Renal cortical epithelial cell (primary cell): ENCODE measurements around the gene CTSH. TPM values are rescaled to one million over a fixed set of nuclear protein-coding genes. Genes with fewer than 3 reads are reported as not detected.
A peak's percentile ranks its signal among the peaks of the same experiment; 100 is the strongest.
"Not testable (repeated sequence)": the region's sequence is repeated elsewhere in the genome, so short reads cannot be mapped to it uniquely, and the experiment has no call there.

Source experiments
- DNase-seq: peaks from one replicate; pipeline ENCODE4 v3.0.0-alpha.2; 2011; ENCODE audit warnings: low read depth
- total RNA-seq: library from RNA; depleted of rRNA; stranded (reverse); fragments of >200 nt; gene quantifications from 2 replicates; pipeline ENCODE4 v1.2.3, GENCODE V29; 2014

Gene CTSH
- total RNA-seq, 1 donor from 2014 or later, result 103 TPM

DNA sequence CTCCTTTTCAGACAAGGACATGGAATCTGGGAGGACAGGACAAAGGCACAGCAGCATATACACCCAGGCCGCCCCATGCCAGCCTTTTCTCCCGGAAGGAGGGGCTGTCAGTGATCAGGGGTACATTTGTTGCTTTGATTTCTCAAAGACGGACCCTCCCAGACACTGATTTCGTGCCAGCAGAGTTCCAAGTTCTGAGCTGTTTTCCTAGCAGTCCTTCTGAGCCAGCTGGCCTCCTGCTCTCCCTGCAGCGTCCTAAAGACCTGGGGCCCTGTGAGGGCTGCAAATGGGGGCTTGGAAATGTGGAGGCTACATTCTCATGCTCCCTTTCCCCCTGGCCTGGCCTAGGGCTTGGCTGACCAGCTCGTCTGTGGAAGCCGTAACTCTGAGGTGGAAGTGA is 22.3 kb downstream of the CTSH start:
- no peak for DNase-seq

DNA sequence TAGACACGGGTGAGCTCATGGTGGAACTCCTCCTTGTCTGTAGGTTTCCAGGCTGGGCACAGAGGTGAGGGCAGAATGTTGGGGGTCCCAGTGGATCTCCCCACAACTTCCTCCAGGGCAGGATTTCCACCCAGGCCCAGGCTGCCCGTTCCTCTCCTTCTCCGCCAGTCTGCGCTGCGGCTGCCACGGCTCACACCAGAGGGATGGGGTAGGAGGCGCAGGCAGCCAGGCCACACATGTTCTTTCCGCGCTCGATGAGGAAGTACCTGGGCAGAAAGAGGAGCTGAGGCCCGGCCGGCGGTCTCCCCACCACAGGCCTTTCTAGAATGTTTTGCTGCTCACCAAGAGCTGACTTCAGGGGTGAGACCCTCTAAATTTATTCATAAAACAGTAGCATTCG is 22.9 kb downstream of the CTSH start:
- DNase-seq, result no peak

DNA sequence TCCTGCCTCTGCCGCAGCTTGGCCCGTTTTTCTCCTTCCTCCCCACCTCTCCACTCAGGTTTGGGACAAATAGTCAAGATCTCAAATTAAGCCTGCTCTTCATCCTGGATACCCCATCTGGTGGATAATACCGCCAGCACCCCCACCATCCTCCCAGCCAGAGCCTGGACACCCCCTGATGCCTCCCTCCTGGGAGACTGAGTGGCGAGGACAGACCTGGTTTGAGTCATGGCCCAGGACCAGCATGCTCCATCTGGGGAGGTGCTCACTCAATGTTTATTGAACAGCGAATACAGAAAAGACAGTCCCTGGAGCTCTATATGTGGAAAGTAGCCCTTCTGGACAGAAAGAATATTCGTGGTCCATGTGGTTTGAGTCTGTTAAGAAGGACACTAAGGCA is 23.3 kb downstream of the CTSH start:
- no peak for DNase-seq

DNA sequence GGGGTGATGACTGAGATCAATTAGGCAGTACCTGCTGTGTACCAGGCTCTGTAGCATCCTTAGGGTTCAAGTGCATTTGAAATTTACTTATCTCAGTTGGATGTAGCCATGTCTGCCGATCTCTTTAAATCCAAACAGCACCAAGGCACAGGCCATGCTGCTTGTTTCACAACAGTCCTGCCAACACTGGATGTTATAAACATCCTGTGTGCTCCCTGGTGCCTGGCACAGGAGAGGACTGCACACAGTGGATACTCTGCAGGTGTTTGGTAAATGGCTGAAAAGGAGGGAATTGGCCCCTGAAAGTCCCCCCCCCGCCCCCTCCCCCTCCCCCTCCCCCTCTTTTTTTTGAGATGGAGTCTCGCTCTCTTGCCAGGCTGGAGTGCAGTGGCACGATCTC is 27.0 kb downstream of the CTSH start:
- DNase-seq, result no peak

DNA sequence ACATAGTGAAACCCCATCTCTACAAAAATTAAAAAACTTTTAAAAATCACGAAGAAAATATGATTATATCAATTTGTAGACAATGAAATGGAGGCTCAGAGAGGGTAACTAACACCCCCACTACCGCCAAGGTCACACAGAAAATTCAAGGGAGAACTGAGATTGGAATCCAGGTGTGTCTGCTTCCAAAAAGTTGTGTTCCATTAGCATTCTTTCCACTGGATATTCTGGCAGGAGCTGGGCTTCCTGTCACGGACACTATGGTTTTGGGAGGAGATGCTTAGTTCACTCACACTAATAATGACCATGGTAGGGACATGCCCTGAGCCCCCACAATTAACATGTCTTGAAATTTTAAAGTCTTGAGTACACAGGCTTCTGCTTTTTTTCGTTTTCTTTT is 28.8 kb downstream of the CTSH start:
- no peak for DNase-seq

DNA sequence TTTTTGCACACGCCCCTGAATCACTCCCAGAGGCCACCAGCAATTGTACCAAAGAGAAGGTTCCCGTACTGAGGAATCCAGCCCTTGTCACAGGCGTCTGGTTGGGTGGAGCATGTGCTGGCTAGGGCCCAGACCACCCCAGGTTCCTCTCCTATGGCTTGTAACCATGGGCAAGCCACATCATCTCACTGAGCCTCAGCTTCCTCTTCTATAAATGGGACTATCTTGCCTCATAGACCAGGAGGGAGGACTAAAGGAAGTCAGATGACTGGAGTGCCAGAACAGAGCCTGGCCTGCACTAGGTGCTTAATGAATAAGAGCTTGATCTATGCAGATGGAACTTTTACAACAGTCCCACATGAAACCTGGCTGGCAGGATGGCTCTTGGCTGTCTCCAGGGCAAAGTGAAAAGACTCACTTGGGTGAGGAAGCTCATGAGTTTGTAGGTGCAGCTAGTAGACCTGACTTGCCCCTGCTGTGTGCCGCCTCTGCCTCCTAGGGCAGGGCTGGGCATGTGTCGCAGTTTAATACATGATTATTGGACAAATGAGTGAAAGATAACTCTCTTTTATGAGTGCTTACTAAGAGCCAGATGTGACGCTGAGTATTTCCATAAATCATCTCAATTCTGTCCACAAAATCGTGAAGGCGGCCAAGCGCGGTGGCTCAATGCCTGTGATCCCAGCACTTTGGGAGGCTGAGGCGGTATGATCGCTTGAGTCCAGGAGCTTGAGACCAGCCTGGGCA is 29.3 kb downstream of the CTSH start:
- no peak for DNase-seq

DNA sequence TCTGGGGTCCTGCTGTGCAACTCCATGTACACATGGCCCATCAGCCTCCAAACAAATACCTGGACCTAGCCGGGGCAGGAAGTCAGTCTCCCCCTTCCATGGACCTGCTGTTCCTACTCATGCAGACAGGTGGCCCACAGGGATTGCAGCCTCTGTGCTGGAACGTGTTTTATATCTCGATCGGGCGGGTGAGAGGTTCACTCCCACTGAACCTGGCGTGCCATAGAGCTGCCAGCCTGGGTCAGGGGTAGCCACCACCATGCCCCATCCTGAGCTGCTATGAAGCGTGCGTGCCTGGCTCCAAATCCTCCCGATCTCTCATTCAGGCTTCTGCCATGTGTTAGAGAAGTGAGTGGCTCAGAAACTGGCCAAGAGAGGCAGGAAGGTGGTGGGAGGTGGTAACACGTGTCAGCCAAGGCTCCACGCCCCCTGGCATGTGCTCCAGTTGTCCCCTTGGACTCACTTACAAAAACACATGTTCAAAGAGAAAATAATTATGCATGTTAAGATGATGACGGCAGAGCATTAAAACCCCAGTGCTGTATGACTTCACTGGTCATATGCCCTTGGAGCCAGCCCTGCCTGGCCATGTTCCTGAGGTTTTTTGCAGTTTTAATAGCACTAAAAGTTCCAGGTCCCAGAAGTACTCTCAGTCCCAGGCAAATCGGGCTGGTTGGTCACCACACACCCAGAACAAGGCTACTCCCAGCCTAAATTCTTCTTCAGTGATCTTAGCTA is 30.6 kb downstream of the CTSH start:
- DNase-seq, result peak; percentile 38

DNA sequence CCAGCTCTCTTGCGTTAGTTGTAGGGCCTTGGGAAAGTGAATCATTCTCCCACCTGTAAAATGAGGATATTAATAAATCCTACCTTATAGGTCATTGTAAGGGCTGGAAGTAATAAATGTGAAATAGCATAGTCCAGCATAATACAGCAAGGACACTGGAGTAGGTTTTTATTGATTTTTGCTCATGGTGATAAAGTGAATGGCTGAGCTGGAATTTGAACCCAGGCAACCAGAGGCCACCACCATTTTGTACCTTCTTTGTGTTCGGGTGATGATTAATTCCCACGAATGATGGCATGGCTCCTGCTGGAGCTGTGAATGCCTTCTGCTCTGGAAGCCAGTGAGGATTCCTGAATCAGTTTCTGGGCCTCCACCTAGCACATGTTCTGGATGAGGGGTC is 31.8 kb downstream of the CTSH start:
- DNase-seq, result no peak

DNA sequence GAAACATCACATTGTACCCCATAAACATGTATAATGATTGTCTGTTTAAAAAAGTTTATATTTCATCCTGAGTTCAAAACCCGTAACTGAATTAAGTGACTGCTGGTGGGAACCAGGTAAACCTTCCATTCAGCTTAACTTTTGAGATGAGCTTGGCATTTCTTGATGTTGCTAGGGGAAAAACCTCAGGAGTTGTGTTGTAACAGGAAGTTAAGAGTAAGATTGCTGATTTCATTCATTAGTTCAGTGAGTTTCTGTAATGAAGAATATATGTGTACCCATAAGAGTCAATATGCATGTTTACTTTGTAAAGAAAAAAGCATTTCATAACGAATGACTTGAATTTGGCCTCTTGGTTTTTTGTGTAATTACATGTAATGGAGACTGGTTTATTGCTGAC is 32.5 kb downstream of the CTSH start:
- no peak for DNase-seq

DNA sequence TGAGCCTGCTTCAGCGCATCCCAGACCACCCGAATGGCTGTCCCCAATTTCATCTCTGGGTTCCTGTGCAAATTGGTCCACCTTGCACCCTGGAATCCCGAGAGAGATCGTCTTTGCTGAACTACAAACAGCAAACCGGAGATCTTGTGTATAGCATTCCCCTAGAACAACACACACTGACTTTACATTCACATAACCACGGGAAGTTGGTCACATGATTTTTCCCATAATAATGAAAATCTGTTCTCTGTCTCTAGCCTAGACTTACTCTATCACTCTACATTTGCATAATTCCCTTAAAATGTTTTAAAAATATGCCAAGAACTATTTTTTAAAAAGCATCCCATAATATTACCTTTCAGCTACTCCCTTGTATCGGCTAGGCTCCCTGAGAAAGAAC is 34.6 kb downstream of the CTSH start:
- DNase-seq, result no peak

DNA sequence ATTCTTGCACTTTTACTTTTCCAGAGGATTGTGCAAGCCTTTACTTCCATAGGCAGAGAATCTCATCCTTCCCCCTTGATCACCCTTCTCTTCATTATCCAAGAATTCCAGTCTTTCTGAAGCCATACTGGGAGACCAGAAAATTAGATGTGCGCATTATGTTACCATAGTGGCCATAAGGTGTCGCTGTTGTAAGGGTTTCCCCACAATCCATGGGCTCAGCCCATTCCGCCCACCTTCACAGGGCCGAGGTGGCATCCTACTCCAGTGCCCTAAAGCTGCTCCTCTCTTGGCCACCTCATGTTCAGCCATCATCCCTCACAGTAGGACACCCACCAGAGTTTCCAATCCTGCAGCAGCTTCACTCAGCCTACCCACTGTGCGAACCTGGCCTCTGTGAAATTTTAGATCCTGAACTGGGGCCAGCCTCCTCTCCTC is 35.0 kb downstream of the CTSH start:
- peak; percentile 30 for DNase-seq

DNA sequence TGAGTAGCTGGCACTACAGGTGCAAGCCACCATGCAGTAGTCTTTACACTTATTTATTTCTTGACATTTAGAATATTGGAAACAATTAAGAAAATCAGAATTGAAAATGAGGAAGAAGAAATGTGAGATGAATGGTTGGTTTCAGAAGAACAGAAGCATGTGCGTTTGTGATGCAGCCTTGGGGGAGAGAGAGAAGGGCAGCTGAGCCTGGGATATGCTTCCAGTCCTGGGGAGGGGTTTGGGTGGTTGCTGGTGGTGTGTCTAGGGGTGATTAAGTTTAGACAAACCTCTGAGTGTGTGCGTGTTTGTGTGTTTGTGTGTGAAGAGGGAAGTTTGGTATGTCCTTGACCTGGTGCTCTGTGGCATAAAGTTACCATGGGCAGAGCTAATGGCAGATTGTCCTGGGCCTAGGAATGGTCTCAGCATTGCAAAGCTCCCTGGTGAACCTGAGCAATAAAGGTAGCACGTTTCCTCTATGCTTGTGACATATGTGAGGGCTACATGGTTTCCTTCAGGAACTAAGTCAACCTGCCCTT is 35.6 kb downstream of the CTSH start:
- no peak for DNase-seq

DNA sequence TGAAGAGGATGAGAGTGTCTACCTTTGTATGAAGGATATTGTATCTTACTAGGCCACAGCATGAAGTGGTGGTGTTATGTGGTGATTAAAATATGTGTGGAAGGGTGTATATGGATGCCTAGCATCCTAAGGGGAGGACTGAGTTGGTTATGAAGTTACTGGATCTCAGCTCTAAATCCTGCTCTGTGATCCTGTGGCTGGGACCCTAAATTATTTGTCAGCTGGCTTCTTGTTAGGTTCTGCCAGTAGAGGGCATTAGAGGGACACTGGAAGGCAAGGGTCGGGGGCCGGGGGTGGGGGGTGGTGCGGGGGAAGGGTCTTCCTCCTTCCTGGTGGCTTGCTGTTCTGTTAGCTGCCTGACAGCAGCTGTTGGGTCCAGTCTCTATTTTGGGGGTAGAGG is 37.3 kb downstream of the CTSH start:
- DNase-seq, result no peak

DNA sequence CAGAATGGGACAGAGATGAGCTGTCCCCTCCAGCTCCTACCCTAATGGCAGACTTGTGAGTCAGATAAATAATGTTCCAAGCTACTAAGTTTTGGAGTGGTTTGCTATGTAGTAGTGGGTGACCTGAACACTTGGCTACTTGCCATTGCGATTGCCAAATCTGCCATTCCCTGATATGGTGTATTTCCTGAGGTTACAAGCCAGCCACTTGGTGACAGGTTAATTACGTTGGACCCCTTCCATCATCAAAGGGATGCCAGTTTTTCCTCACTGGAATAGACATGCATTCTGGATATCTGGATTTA is 38.6 kb downstream of the CTSH start:
- peak; percentile 91 for DNase-seq

DNA sequence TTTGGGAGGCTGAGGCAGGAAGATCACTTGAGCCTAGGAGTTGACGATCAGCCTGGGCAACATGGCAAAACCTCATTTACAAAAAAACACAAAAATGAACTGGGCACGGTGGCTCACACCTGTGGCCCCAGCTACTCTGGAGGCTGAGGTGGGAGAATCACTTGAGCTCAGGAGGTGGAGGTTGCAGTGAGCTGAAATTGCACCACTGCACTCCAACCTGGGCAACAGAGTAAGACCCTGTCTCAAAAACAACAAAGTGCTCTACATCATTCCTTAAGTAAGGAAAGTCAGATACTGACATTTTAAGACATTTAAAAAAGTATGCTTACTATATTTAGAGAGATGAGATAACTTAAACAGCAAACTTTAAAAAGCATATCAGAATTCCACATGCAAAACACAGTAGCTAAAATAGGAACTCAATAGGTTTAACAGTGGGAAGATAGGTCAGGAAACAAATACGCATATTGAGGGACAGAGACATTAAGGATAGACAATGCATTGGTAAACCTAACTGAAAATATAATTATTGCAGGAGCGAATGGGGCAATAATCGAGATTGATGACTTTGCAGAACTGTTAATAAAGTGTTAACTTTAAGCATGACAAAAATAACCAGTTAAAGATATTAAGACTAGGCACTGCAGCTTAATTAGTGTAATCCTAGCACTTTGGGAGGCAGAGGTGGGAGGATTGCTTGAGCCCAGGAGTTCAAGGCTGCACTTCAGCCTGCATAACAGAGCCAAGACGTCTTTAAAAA is 40.1 kb downstream of the CTSH start:
- DNase-seq, result no peak

DNA sequence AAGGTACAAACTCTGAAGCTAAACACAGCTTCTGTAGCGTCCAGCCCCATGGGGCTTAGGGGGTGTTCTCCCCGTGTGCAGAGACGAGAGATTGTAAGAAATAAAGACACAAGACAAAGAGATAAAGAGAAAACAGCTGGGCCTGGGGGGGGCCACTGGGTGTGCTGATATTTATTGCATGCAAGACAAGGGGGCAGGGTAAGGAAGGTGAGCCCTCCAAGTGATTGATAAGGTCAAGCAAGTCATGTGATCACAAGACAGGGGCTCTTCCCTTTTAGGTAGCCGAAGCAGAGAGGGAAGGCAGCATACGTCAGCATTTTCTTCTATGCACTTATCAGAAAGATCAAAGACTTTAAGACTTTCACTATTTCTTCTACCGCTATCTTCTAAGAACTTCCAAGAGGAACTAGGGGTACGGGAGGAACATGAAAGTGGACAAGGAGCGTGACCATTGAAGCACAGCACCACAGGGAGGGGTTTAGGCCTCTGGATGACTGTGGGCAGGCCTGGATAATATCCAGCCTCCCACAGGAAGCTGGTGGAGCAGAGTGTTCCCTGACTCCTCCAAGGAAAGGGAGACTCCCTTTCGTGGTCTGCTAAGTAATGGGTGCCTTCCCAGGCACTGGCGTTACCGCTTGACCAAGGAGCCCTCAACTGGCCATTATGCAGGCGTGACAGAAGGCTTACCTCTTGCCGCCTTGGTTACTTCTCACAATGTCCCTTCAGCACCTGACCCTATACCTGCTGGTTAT is 42.4 kb downstream of the CTSH start:
- DNase-seq, result peak; percentile 47

DNA sequence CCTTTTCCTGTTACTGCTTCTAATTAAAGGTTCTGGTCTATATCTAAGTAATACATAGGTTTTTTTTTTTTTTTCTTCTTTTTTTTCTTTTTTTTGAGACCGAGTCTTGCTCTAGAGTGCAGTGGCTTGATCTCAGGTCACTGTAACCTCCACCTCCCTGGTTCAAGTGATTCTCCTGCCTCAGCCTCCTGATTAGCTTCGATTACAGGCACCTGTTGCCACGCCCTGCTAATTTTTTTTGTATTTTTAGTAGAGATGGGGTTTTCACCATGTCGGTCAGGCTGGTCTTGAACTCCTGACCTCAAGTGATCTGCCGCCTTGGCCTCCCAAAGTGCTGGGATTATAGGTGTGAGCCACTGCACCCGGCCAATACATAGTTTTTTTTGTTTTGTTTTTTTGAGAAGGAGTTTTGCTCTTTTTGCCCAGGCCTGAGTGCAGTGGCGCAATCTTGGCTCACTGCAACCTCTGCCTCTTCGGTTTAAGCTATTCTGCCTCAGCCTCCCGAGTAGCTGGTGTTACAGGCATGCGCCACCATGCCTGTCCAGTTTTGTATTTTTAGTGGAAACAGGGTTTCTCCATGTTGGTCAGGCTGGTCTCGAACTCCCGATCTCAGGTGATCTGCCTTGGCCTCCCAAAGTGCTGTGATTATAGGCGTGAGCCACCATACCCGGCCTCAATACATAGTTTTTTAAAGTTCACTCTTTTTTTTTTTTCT is 43.9 kb downstream of the CTSH start:
- not testable (repeated sequence) for DNase-seq

DNA sequence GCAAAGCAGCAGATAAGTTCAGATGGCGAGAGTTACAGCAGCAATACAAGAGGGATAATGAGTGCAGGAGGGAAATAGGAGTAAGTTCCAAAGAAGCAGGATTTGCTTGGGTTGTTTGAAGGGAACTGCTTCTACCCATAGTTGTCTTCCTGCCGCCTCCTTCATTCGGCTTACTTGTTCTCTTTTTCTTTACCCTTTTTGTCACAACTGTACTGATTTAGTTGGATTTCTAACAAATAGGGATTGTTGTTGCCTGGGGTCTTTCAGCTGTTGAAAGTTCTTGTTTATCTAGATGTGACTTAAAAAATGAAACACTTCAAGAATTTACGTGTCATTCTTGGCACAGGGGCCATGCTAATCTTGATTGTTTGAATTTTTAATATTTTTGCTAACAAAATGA is 46.3 kb downstream of the CTSH start:
- DNase-seq, result no peak

DNA sequence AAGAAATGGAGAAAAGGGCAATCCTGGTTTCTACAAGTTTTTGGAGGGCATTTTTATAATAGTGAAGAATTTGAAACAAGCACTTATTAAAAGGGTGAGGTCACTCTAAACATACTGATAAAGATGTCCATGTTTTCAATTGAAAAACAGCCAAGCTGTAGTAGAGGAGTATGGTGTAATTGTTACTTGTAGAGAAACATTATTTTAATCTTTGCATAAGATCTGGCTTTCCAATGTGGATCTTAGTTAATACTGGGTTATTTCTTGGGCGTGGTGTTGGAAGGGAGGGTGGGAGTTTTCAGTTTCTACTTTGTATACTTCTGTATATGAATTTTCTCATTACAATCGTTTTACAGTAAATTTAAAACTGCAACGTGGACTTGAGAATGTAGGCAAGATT is 49.4 kb downstream of the CTSH start:
- no peak for DNase-seq

DNA sequence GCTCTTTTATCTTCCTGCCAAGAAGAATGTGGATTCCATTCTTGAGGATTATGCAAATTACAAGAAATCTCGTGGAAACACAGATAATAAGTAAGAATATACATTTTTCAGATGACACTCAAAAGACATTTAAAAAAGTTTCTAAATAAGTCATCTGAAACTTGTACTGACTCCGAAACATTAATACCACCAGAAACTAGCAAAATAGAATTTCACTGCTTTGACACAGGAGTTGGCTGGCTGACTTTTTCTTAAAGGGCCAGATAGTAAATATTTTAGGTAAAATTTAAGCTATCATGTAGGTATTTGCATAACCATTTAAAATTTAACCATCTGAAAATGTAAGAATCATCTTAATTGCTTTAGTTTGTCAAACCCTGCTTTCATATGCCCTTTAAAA is 51.3 kb downstream of the CTSH start:
- DNase-seq, result no peak

DNA sequence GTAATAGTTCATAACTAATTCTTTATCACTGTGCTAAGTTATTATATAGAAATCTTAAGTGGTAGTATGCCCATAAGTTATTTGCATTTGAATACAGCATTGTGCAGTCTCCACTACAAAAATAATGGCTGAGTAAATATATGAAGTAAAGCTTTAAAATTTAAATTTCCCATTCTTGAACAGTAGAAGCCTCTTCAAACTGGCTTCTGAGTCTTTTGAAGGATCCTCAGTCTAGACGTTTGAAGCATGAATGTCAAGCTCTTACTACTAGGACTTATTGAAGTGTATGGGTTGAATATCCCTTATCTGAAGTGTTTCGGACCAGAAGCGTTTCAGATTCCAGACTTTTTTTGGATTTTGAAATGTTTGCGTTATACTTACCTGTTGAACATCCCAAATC is 55.8 kb downstream of the CTSH start:
- no peak for DNase-seq
